ENCODE data around the gene LIPA. TPM values are rescaled to one million over a fixed set of nuclear protein-coding genes. Genes with fewer than 3 reads are reported as not detected.

LIPA gene
- total and polyA plus RNA-seq, 9 of the 15 experiments (the other 6 are each of a cell fraction or from before 2014, with no cell fraction given), result 0.07 to 0.40 (median 0.15) TPM; not detected in 1

DNA sequence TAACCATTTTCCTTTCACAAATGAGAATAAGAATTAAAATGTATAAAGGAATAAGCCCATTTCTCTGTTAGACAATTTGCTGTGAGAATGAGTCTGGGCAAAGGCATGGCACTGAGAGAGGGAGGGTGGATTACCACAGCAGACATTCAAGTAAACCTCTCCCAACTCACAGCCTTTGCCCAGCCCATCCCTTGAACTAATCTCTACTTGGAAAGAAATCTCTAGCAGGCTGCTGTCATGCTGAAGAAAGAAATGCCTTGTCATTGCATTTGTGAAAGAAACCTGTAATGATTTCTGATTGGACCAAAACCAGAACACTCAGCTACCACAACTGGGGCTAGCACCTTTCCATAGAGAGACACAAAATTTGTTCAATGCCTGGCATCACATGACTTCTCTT, 83.7 kb downstream of the LIPA start:
- H3K27ac ChIP-seq (ENCODE audit: extremely low read depth, low read depth, low read length), result no peak overlapping the region
- no peak overlapping the region for H2AFZ ChIP-seq (ENCODE audit: low read depth, low read length)
- no peaks in the 10 kb centered on the region for H3K9me3 ChIP-seq (replicated peaks; ENCODE audit: control insufficient read depth, insufficient read depth, low read depth, low read length)
- H4K20me1 ChIP-seq (replicated peaks; ENCODE audit: control insufficient read depth, insufficient read depth, low read length), result no peaks in the 10 kb centered on the region
- H3K36me3 ChIP-seq (ENCODE audit: control insufficient read depth, insufficient read depth, low read length), result no peaks in the 10 kb centered on the region
- TF ChIP-seq ZNF780A (CRISPR knock-in tag; IDR thresholded peaks at IDR 0.05) (no peak), MAFG (tag; conservative IDR thresholded peaks at IDR 0.05) (peak; percentile 52), ZNF407 (IDR thresholded peaks at IDR 0.05; ENCODE audit: low read depth) (no peak), PCBP1 (IDR thresholded peaks at IDR 0.05; ENCODE audit: low read depth, low read length, poor library complexity, severe bottlenecking) (no peak), ZNF75A (CRISPR knock-in tag; IDR thresholded peaks at IDR 0.05) (no peak)
- TF ChIP-seq, protein P1, sequence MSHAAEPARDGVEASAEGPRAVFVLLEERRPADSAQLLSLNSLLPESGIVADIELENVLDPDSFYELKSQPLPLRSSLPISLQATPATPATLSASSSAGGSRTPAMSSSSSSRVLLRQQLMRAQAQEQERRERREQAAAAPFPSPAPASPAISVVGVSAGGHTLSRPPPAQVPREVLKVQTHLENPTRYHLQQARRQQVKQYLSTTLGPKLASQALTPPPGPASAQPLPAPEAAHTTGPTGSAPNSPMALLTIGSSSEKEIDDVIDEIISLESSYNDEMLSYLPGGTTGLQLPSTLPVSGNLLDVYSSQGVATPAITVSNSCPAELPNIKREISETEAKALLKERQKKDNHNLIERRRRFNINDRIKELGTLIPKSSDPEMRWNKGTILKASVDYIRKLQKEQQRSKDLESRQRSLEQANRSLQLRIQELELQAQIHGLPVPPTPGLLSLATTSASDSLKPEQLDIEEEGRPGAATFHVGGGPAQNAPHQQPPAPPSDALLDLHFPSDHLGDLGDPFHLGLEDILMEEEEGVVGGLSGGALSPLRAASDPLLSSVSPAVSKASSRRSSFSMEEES (CRISPR knock-in tag; IDR thresholded peaks at IDR 0.05), result peak; percentile 22; the same call in 1 of the 2 replicates
- ATAC-seq (no peak), DNase-seq (ENCODE audit: extremely low read depth in 1 of 4, low spot score in 3 of 4) (no peak), FAIRE-seq (no peak)
- no peak overlapping the region for H3K9ac ChIP-seq (ENCODE audit: insufficient read depth in 1 of 2, low read depth in 2 of 2, low read length in 2 of 2)
- in situ Hi-C loops (cut with MboI) (no loop called here), intact Hi-C loops (cut with micrococcal nuclease) (no loop called here)
- POLR2A ChIA-PET, result no interaction called here
- H3K4me1 ChIP-seq (replicated peaks in 1 of 2; ENCODE audit: control insufficient read depth in 2 of 2, insufficient read depth in 2 of 2, low read length in 2 of 2), result no peaks in the 10 kb centered on the region
- CTCF ChIA-PET (ENCODE audit: low intra/inter-chr PET ratio), result no interaction called here
- no peaks in the 10 kb centered on the region for H3K9me1 ChIP-seq (ENCODE audit: control insufficient read depth, insufficient read depth, low read length)
- H3K4me2 ChIP-seq (ENCODE audit: insufficient read depth, low read length), result no peak overlapping the region
- no peaks in the 10 kb centered on the region for H3K27me3 ChIP-seq (ENCODE audit: control insufficient read depth in 2 of 2, insufficient read depth in 2 of 2, low read length in 2 of 2)
- H3K79me2 ChIP-seq (ENCODE audit: control insufficient read depth, insufficient read depth, low read length), result no peaks in the 10 kb centered on the region
- no peak overlapping the region for H3K4me3 ChIP-seq
- no TSS peak for BruUV-seq (replicated peaks)

Measured in K562 (cell line).